Suprapubic skin (tissue), 4 donors: Measurements from ENCODE around the gene SGCD. TPM values are rescaled to one million over a fixed set of nuclear protein-coding genes. Genes with fewer than 3 reads are reported as not detected.

ENCODE experiments used
- DNase-seq, 2 donors: peaks; one replicate each; pipeline ENCODE4 v3.0.0-alpha.2; 2019; ENCODE audit warnings: low spot score in 2 of 2
- H3K27ac ChIP-seq: fragments of 200-600 bp; sonication (generic); one replicate; pipeline ENCODE4 v1.5.1; 2019
- H3K27me3 ChIP-seq: fragments of 200-600 bp; sonication (generic); one replicate; pipeline ENCODE4 v1.5.1; 2019
- H3K36me3 ChIP-seq: fragments of 200-600 bp; sonication (generic); one replicate; pipeline ENCODE4 v1.5.1; 2019
- H3K4me1 ChIP-seq: fragments of 200-600 bp; sonication (generic); one replicate; pipeline ENCODE4 v1.5.1; 2019
- H3K4me3 ChIP-seq: fragments of 200-600 bp; sonication (generic); one replicate; pipeline ENCODE4 v1.5.1; 2019; ENCODE audit warnings: mild to moderate bottlenecking
- H3K9me3 ChIP-seq: fragments of 200-600 bp; sonication (generic); one replicate; pipeline ENCODE4 v1.5.1; 2019
- EP300 ChIP-seq: sonication (generic); formaldehyde crosslinking; IDR thresholded peaks from one replicate; pipeline ENCODE4 v1.6.1; 2017; ENCODE audit warnings: antibody characterized with exemption
- POLR2A ChIP-seq, 2 donors: fragments of 450-650 bp; IDR thresholded peaks; one replicate each; pipeline ENCODE4 v1.6.1; 2017; ENCODE audit warnings: antibody characterized with exemption in 2 of 2, mild to moderate bottlenecking in 2 of 2, moderate library complexity in 2 of 2
- POLR2AphosphoS5 ChIP-seq, 3 donors: sonication (generic); formaldehyde crosslinking; IDR thresholded peaks; one replicate each; pipeline ENCODE4 v1.6.1; 2017; ENCODE audit warnings: antibody characterized with exemption in 3 of 3
- WGBS: methylation state at CpG from one replicate; pipeline ENCODE4 v1.1.5; 2018; 5-methylcytosine and 5-hydroxymethylcytosine counted together
- total RNA-seq, 4 donors: library from RNA; depleted of rRNA; stranded (reverse); fragments of >200 nt; gene quantifications; one replicate each; pipeline ENCODE4 v1.1.0, GENCODE V29; 2016
- TF ChIP-seq, protein P1 (sequence below), 2 donors: fragments of 200-600 bp in 1 of 2; fragments of 450-650 bp in 1 of 2; sonication (generic) in 1 of 2; IDR thresholded peaks; one replicate each; pipeline ENCODE4 v1.5.1; 2016 to 2019; ENCODE audit warnings: antibody characterized with exemption in 2 of 2, mild to moderate bottlenecking in 1 of 2, moderate library complexity in 1 of 2

SGCD gene
- total RNA-seq, 4 donors from 2014 or later = 1.2 to 5.7 (median 3.9) TPM

GRCh38 chr5:156584871-156585270, 257.9 kb downstream of the SGCD start:
- DNase-seq = no peak
- H3K4me1 ChIP-seq = peaks cover 3% of the 10 kb centered on the region
- no peak overlapping the region for H3K4me3 ChIP-seq
- H3K9me3 ChIP-seq = peaks cover under 1% of the 10 kb centered on the region
- no peak overlapping the region for H3K27ac ChIP-seq
- H3K27me3 ChIP-seq = no peaks in the 10 kb centered on the region
- TF ChIP-seq POLR2AphosphoS5 (IDR thresholded peaks at IDR 0.05) = no peak
- TF ChIP-seq, protein P1, sequence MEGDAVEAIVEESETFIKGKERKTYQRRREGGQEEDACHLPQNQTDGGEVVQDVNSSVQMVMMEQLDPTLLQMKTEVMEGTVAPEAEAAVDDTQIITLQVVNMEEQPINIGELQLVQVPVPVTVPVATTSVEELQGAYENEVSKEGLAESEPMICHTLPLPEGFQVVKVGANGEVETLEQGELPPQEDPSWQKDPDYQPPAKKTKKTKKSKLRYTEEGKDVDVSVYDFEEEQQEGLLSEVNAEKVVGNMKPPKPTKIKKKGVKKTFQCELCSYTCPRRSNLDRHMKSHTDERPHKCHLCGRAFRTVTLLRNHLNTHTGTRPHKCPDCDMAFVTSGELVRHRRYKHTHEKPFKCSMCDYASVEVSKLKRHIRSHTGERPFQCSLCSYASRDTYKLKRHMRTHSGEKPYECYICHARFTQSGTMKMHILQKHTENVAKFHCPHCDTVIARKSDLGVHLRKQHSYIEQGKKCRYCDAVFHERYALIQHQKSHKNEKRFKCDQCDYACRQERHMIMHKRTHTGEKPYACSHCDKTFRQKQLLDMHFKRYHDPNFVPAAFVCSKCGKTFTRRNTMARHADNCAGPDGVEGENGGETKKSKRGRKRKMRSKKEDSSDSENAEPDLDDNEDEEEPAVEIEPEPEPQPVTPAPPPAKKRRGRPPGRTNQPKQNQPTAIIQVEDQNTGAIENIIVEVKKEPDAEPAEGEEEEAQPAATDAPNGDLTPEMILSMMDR (IDR thresholded peaks at IDR 0.05) = no peak
- TF ChIP-seq POLR2A (IDR thresholded peaks at IDR 0.05) = no peak
- TF ChIP-seq EP300 = no peak
- H3K36me3 ChIP-seq = no peaks in the 10 kb centered on the region

DNA sequence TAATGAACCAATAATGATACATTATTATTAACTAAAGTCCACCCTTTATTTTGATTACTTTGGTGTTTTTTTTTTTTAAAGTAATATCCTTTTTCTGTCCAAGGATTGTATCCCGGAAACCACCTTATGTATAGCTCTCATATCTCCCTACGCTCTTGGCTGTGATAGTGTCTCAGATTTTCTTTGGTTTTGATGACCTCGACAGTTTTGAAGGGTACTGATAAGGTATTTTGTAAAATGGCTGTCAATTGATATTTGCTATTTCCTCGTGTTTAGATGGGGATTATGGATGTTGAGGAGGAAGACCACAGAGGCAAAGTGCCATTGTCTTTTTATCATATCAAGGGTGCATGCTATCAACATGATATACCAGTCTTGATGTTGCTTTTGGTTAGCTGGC, 259.0 kb downstream of the SGCD start:
- 84% methylated on average over 4 of the region's 4 CpGs for WGBS
- Histone ChIP-seq H3K9me3 (no peaks in the 10 kb centered on the region), H3K4me3 (no peak overlapping the region), H3K27me3 (no peaks in the 10 kb centered on the region), H3K27ac (no peak overlapping the region), H3K36me3 (no peaks in the 10 kb centered on the region), H3K4me1 (peaks cover 3% of the 10 kb centered on the region)
- DNase-seq = no peak
- no peak for TF ChIP-seq EP300
- no peak for TF ChIP-seq POLR2A (IDR thresholded peaks at IDR 0.05)
- no peak for TF ChIP-seq POLR2AphosphoS5 (IDR thresholded peaks at IDR 0.05)
- TF ChIP-seq, protein P1 (IDR thresholded peaks at IDR 0.05) = no peak

- Histone ChIP-seq H3K9me3 (no peaks in the 10 kb centered on the region), H3K27ac (no peak overlapping the region), H3K4me3 (no peak overlapping the region), H3K27me3 (no peaks in the 10 kb centered on the region), H3K4me1 (peaks cover 3% of the 10 kb centered on the region), H3K36me3 (no peaks in the 10 kb centered on the region)
- TF ChIP-seq, protein P1 (IDR thresholded peaks at IDR 0.05) = no peak
- no peak for TF ChIP-seq POLR2AphosphoS5 (IDR thresholded peaks at IDR 0.05)
- TF ChIP-seq POLR2A (IDR thresholded peaks at IDR 0.05) = no peak
- TF ChIP-seq EP300 = no peak
- WGBS = 28% methylated on average over 2 of the region's 2 CpGs
- DNase-seq = no peak
These were observed 260.0 kb downstream of the SGCD start for GRCh38 chr5:156587012-156587411.

DNA sequence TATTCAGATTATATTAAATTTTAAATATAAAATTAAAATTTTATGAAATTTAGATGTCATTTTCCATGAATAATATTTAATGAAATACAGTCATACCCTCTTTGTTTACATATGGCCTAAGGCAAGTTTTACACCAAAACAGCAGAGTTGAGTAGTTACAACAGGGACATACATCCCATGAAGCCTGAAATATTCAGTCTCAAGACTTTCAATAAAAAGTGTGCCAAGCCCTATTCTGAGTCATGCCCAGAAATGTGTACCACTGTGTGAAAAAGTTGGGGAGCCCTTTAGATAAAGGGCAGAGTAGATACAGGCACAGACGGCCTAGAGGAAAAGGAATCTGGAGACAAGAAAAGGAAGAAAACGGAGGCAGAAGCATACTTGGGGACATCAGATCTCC, 261.3 kb downstream of the SGCD start:
- WGBS = 83% methylated on average over 2 of the region's 2 CpGs
- H3K9me3 ChIP-seq = no peaks in the 10 kb centered on the region
- H3K4me1 ChIP-seq = peaks cover 3% of the 10 kb centered on the region

GRCh38 chr5:156589104-156589945, 262.4 kb downstream of the SGCD start:
- Histone ChIP-seq H3K4me1 (peaks cover 3% of the 10 kb centered on the region), H3K27me3 (no peaks in the 10 kb centered on the region), H3K9me3 (no peaks in the 10 kb centered on the region), H3K27ac (no peak overlapping the region), H3K4me3 (no peak overlapping the region), H3K36me3 (no peaks in the 10 kb centered on the region)
- 70% methylated on average over 4 of the region's 4 CpGs for WGBS
- TF ChIP-seq POLR2A (IDR thresholded peaks at IDR 0.05) = no peak
- TF ChIP-seq POLR2AphosphoS5 (IDR thresholded peaks at IDR 0.05) = no peak
- TF ChIP-seq, protein P1 (IDR thresholded peaks at IDR 0.05) = no peak
- TF ChIP-seq EP300 = no peak
- DNase-seq = no peak

More for the DNA sequence above, 261.3 kb downstream of the SGCD start:
- DNase-seq = no peak
- Histone ChIP-seq H3K4me3 (no peak overlapping the region), H3K36me3 (no peaks in the 10 kb centered on the region), H3K27ac (no peak overlapping the region), H3K27me3 (no peaks in the 10 kb centered on the region)
- TF ChIP-seq, protein P1 (IDR thresholded peaks at IDR 0.05) = no peak
- no peak for TF ChIP-seq POLR2AphosphoS5 (IDR thresholded peaks at IDR 0.05)
- no peak for TF ChIP-seq EP300
- no peak for TF ChIP-seq POLR2A (IDR thresholded peaks at IDR 0.05)
